GM21367 (cell line): ENCODE measurements around the gene MBD3L1.

Source experiments
- ATAC-seq: cut with Tn5 transposase; IDR thresholded peaks from one replicate; pipeline ENCODE4 v1.9.1; 2021; ENCODE audit not compliant: unreplicated experiment

Gene MBD3L1

GRCh38 chr19:8880868-8881488 lies 48.8 kb downstream of the MBD3L1 start:
- no peak for ATAC-seq

DNA sequence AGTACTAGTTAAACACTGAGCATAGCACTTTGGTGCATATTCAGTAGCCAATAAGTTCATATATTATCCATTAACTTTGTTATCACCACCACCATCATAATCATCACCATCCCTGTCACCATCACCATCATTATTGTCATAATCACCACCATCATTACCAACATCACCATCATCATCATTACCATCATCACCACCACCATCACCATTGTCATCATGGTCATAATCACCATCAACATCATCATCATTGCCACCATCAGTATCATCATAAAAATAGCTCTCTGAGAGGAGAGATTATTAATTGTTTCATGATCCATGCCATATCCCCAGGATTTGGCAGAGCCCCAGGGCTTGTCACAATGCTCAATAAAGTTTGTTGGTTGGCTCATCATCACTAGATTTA lies 49.3 kb downstream of the MBD3L1 start:
- no peak for ATAC-seq

DNA sequence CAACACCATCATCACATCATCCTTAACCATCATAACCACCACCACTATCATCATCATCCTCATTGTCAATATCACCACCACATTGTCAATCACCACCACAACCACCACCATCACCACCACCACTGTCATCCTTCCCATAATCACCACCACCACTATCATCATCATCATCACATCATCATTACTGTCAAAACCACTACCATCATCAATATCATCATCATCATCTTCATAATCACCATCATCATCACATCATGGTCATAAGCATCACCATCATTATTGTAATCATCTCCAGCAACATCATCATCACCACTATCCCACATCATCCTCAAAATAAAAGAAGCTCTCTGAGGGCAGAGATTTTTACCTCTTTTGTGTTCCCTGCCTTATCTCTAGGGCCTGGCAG lies 52.2 kb downstream of the MBD3L1 start:
- no peak for ATAC-seq

DNA sequence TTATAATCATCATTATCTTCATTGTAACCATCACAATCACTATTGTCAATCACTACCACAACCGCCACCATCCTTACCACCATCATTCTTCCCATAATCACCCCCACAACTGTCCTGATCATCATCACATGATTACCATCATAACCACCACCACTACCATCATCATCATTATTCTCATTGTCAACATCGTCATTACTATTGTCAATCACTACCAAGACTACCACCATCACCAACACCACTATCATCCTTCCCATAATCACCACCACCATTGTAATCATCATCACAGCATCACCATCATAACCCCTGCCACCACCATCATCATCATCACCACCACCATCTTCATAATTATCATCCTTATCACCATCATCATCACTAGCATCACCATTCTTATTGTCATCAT lies 55.2 kb downstream of the MBD3L1 start:
- ATAC-seq: no peak

GRCh38 chr19:8890260-8890659 lies 58.1 kb downstream of the MBD3L1 start:
- no peak for ATAC-seq
